Measurements from ENCODE around the gene TRIM63.

TRIM63 gene

DNA sequence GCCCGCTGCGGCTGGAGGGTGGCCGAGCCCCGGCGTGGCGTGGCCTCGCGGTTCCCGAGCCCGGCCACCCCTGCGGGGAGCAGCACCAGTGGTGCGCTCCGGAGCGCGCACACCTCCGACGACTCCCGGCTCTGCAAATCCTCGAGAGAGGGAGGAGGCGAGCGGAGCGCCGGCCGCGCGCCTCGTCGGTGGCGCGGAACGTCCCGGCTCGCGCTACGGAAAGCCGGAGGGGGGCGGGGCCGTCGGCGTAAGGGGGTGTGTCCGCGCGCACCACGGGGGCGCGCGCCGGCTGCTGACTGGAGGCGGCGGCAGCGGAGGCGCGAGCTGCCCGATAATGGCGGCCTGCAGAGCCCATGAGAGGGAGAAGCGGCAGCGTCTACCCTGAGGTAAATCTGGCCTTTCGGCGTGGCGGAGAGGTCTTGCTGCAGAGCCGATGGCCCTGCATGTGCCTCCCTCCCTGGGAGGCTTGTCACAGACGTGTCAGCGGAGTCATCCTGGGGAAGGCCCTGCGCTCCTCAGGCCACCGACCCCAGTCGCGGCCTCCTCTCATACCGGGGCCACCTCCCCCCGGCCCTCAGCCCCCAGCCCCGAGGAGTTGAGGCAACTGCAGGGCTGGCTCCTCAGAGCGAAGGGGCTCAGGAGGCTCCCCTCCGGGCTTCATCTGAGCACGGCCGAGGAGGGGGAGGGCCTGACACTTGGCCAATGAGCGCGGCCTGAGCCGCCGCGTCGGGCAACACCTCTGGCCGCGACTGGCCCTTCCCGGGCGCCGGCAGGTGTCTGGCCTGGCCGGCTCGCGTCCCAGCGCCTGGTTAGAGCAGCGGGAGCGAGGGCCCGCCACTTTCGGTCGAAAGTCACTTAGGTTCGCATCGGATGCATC lies 44.3 kb upstream of the TRIM63 start, which contains the start of gene PDIK1L (continued):
- TF ChIP-seq ZNF626 (tag by site-specific recombination; IDR thresholded peaks at IDR 0.05) (no peak), ZBTB8A (tag by site-specific recombination; IDR thresholded peaks at IDR 0.05) (peak; percentile 85), ZNF555 (tag by site-specific recombination; conservative IDR thresholded peaks at IDR 0.05) (no peak), ZNF324 (tag by site-specific recombination; IDR thresholded peaks at IDR 0.05) (peak; percentile 59), IKZF3 (tag by site-specific recombination; IDR thresholded peaks at IDR 0.05) (no peak), ZNF629 (tag by site-specific recombination; IDR thresholded peaks at IDR 0.05) (peak; percentile 57), ZNF140 (tag by site-specific recombination; IDR thresholded peaks at IDR 0.05) (no peak; the same call in 1 of the 2 replicates), ZNF211 (tag by site-specific recombination; IDR thresholded peaks at IDR 0.05; ENCODE audit: low read depth) (no peak), GFI1B (tag by site-specific recombination; IDR thresholded peaks at IDR 0.05) (0 out of 2 replicates have a peak, but pooled peaks have one; percentile 13), KLF1 (tag by site-specific recombination; IDR thresholded peaks at IDR 0.05) (peak; percentile 36; the same call in 1 of the 2 replicates), MZF1 (tag by site-specific recombination; IDR thresholded peaks at IDR 0.05; ENCODE audit: borderline replicate concordance) (no peak), ZNF600 (tag by site-specific recombination; IDR thresholded peaks at IDR 0.05) (peak; percentile 77), ZFP37 (tag by site-specific recombination; IDR thresholded peaks at IDR 0.05) (0 out of 2 replicates have a peak, but pooled peaks have one; percentile 78), ZNF391 (tag by site-specific recombination; IDR thresholded peaks at IDR 0.05; ENCODE audit: borderline replicate concordance, low read depth) (peak; percentile 87; the same call in 1 of the 2 replicates), GLI2 (tag by site-specific recombination; IDR thresholded peaks at IDR 0.05; ENCODE audit: borderline replicate concordance, low read depth) (no peak), ZBTB48 (tag by site-specific recombination; IDR thresholded peaks at IDR 0.05) (0 out of 2 replicates have a peak, but pooled peaks have one; percentile 28), ZNF670 (tag by site-specific recombination; IDR thresholded peaks at IDR 0.05; ENCODE audit: low read depth) (no peak), HOXD13 (CRISPR knock-in tag; IDR thresholded peaks at IDR 0.05; ENCODE audit: borderline replicate concordance) (no peak), RBAK (tag by site-specific recombination; IDR thresholded peaks at IDR 0.05) (no peak), ZNF558 (tag by site-specific recombination; IDR thresholded peaks at IDR 0.05) (no peak)
- TF ChIP-seq, protein P1, sequence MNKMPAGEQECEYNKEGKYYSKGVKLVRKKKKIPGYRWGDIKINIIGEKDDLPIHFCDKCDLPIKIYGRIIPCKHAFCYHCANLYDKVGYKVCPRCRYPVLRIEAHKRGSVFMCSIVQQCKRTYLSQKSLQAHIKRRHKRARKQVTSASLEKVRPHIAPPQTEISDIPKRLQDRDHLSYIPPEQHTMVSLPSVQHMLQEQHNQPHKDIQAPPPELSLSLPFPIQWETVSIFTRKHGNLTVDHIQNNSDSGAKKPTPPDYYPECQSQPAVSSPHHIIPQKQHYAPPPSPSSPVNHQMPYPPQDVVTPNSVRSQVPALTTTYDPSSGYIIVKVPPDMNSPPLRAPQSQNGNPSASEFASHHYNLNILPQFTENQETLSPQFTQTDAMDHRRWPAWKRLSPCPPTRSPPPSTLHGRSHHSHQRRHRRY (tag by site-specific recombination; IDR thresholded peaks at IDR 0.05), result peak; percentile 74; the same call in 1 of the 2 replicates
- TF ChIP-seq, protein P2, sequence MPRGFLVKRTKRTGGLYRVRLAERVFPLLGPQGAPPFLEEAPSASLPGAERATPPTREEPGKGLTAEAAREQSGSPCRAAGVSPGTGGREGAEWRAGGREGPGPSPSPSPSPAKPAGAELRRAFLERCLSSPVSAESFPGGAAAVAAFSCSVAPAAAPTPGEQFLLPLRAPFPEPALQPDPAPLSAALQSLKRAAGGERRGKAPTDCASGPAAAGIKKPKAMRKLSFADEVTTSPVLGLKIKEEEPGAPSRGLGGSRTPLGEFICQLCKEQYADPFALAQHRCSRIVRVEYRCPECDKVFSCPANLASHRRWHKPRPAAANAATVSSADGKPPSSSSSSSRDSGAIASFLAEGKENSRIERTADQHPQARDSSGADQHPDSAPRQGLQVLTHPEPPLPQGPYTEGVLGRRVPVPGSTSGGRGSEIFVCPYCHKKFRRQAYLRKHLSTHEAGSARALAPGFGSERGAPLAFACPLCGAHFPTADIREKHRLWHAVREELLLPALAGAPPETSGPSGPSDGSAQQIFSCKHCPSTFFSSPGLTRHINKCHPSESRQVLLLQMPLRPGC (tag by site-specific recombination; IDR thresholded peaks at IDR 0.05), result no peak
- TF ChIP-seq, protein P3, sequence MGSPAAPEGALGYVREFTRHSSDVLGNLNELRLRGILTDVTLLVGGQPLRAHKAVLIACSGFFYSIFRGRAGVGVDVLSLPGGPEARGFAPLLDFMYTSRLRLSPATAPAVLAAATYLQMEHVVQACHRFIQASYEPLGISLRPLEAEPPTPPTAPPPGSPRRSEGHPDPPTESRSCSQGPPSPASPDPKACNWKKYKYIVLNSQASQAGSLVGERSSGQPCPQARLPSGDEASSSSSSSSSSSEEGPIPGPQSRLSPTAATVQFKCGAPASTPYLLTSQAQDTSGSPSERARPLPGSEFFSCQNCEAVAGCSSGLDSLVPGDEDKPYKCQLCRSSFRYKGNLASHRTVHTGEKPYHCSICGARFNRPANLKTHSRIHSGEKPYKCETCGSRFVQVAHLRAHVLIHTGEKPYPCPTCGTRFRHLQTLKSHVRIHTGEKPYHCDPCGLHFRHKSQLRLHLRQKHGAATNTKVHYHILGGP (tag by site-specific recombination; IDR thresholded peaks at IDR 0.05), result no peak
- TF ChIP-seq, protein P4, sequence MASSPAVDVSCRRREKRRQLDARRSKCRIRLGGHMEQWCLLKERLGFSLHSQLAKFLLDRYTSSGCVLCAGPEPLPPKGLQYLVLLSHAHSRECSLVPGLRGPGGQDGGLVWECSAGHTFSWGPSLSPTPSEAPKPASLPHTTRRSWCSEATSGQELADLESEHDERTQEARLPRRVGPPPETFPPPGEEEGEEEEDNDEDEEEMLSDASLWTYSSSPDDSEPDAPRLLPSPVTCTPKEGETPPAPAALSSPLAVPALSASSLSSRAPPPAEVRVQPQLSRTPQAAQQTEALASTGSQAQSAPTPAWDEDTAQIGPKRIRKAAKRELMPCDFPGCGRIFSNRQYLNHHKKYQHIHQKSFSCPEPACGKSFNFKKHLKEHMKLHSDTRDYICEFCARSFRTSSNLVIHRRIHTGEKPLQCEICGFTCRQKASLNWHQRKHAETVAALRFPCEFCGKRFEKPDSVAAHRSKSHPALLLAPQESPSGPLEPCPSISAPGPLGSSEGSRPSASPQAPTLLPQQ (tag by site-specific recombination; IDR thresholded peaks at IDR 0.05), result peak; percentile 75; the same call in 1 of the 2 replicates
- TF ChIP-seq, protein P5, sequence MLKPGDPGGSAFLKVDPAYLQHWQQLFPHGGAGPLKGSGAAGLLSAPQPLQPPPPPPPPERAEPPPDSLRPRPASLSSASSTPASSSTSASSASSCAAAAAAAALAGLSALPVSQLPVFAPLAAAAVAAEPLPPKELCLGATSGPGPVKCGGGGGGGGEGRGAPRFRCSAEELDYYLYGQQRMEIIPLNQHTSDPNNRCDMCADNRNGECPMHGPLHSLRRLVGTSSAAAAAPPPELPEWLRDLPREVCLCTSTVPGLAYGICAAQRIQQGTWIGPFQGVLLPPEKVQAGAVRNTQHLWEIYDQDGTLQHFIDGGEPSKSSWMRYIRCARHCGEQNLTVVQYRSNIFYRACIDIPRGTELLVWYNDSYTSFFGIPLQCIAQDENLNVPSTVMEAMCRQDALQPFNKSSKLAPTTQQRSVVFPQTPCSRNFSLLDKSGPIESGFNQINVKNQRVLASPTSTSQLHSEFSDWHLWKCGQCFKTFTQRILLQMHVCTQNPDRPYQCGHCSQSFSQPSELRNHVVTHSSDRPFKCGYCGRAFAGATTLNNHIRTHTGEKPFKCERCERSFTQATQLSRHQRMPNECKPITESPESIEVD (tag by site-specific recombination; IDR thresholded peaks at IDR 0.05), result no peak
- TF ChIP-seq, protein P6, sequence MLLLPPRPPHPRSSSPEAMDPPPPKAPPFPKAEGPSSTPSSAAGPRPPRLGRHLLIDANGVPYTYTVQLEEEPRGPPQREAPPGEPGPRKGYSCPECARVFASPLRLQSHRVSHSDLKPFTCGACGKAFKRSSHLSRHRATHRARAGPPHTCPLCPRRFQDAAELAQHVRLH (tag by site-specific recombination; IDR thresholded peaks at IDR 0.05), result peak; percentile 83; the same call in 1 of the 2 replicates
- TF ChIP-seq, protein P7, sequence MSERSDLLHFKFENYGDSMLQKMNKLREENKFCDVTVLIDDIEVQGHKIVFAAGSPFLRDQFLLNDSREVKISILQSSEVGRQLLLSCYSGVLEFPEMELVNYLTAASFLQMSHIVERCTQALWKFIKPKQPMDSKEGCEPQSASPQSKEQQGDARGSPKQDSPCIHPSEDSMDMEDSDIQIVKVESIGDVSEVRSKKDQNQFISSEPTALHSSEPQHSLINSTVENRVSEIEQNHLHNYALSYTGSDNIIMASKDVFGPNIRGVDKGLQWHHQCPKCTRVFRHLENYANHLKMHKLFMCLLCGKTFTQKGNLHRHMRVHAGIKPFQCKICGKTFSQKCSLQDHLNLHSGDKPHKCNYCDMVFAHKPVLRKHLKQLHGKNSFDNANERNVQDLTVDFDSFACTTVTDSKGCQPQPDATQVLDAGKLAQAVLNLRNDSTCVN (tag by site-specific recombination; optimal IDR thresholded peaks at IDR 0.05), result peak; percentile 85
- TF ChIP-seq, protein P8, sequence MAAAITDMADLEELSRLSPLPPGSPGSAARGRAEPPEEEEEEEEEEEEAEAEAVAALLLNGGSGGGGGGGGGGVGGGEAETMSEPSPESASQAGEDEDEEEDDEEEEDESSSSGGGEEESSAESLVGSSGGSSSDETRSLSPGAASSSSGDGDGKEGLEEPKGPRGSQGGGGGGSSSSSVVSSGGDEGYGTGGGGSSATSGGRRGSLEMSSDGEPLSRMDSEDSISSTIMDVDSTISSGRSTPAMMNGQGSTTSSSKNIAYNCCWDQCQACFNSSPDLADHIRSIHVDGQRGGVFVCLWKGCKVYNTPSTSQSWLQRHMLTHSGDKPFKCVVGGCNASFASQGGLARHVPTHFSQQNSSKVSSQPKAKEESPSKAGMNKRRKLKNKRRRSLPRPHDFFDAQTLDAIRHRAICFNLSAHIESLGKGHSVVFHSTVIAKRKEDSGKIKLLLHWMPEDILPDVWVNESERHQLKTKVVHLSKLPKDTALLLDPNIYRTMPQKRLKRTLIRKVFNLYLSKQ (tag by site-specific recombination; IDR thresholded peaks at IDR 0.05; ENCODE audit: borderline replicate concordance), result no peak
